ENCODE measurements around the gene SHANK3.

The SHANK3 gene

DNA sequence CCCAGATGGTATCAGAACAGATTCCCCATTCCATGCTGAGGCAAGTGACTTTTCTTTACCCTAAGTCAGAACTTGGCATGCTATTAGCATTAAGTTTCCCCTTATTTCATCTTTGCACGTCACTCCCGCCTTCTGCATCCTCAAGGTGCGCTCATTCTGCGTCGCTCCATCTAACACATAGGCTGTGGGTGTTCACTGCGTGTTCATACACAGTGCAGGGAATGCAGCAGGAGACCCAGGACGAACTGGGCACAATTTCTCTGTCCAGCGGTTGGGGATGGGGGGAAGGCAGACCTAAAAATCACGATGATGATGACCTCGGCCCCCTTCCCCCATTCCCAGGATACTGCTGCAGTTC is 45.7 kb downstream of the SHANK3 start:
- H3K9ac ChIP-seq (ENCODE audit: low read length), result no peak overlapping the region
- H3K14ac ChIP-seq (ENCODE audit: low read length), result no peak overlapping the region
- no peak overlapping the region for H2AFZ ChIP-seq (ENCODE audit: insufficient read depth, low read length, poor library complexity)
- no peak overlapping the region for H2BK120ac ChIP-seq (ENCODE audit: insufficient read depth, low read length, poor library complexity)
- H3K4me3 ChIP-seq (ENCODE audit: low read depth, low read length), result no peak overlapping the region
- H4K8ac ChIP-seq (ENCODE audit: low read depth, low read length), result no peak overlapping the region
- no peak overlapping the region for H4K12ac ChIP-seq (ENCODE audit: low read depth, low read length)
- H3K18ac ChIP-seq (ENCODE audit: low read length), result no peak overlapping the region
- no peaks in the 10 kb centered on the region for H3K79me1 ChIP-seq (ENCODE audit: low read length)
- no peak for DNase-seq
- H3K4me1 ChIP-seq (ENCODE audit: control insufficient read depth in 1 of 2, insufficient read depth in 2 of 2, low read length in 2 of 2), result no peaks in the 10 kb centered on the region
- H3K4ac ChIP-seq (ENCODE audit: low read depth, low read length), result no peak overlapping the region
- no peak overlapping the region for H2AK5ac ChIP-seq (ENCODE audit: low read length)
- H3K23ac ChIP-seq (ENCODE audit: low read length), result no peak overlapping the region
- H2BK12ac ChIP-seq (ENCODE audit: low read length), result no peak overlapping the region
- no peak overlapping the region for H3K27ac ChIP-seq (ENCODE audit: low read depth, low read length)
- no CpG with 5 or more reads among the region's 10 CpGs for WGBS (ENCODE audit: extremely low coverage, insufficient coverage, insufficient read length)
- peaks cover 33% of the 10 kb centered on the region for H3K27me3 ChIP-seq (ENCODE audit: insufficient read depth, low read length)
- H3K9me3 ChIP-seq (ENCODE audit: insufficient read depth, low read depth, low read length), result peaks cover 13% of the 10 kb centered on the region
- H3K36me3 ChIP-seq (ENCODE audit: control insufficient read depth in 1 of 2, insufficient read depth in 2 of 2, low read length in 2 of 2), result no peaks in the 10 kb centered on the region
- no peak overlapping the region for H3K4me2 ChIP-seq (ENCODE audit: low read length)
- no peak overlapping the region for H4K91ac ChIP-seq (ENCODE audit: low read depth, low read length)
- H2BK5ac ChIP-seq (ENCODE audit: low read depth, low read length, poor library complexity), result no peak overlapping the region
- no peaks in the 10 kb centered on the region for H3K79me2 ChIP-seq (ENCODE audit: control insufficient read depth, insufficient read depth, low read length, poor library complexity)

DNA sequence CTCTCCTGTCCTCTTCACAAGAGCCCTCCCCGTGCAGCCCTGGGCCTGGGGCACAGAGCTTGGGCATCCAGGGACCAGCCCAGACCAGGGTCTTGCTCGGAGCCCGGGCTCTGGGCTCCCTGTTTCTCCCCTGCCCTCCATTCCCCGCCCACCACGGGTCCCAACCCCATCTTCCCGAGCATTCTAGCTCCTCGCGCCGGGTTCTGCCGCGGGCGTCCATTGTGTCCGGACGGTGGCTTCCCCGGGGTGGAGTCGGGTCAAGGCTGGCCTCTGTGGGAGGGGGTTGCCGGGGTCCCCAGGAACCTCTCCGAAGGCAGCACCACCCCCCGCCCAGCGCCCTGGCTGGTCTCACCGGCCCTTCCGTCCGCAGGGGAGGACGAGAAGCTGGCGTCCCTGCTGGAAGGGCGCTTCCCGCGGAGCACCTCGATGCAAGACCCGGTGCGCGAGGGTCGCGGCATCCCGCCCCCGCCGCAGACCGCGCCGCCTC is 47.2 kb downstream of the SHANK3 start:
- no peak overlapping the region for H2BK120ac ChIP-seq (ENCODE audit: insufficient read depth, low read length, poor library complexity)
- H3K4ac ChIP-seq (ENCODE audit: low read depth, low read length), result no peak overlapping the region
- H3K4me1 ChIP-seq (ENCODE audit: control insufficient read depth in 1 of 2, insufficient read depth in 2 of 2, low read length in 2 of 2), result no peaks in the 10 kb centered on the region
- no peak overlapping the region for H3K27ac ChIP-seq (ENCODE audit: low read depth, low read length)
- no peak overlapping the region for H3K18ac ChIP-seq (ENCODE audit: low read length)
- no peak overlapping the region for H3K9ac ChIP-seq (ENCODE audit: low read length)
- H3K79me1 ChIP-seq (ENCODE audit: low read length), result no peaks in the 10 kb centered on the region
- peaks cover 33% of the 10 kb centered on the region for H3K27me3 ChIP-seq (ENCODE audit: insufficient read depth, low read length)
- H3K79me2 ChIP-seq (ENCODE audit: control insufficient read depth, insufficient read depth, low read length, poor library complexity), result no peaks in the 10 kb centered on the region
- H2AFZ ChIP-seq (ENCODE audit: insufficient read depth, low read length, poor library complexity), result no peak overlapping the region
- WGBS (ENCODE audit: extremely low coverage, insufficient coverage, insufficient read length), result no CpG with 5 or more reads among the region's 40 CpGs
- no peak overlapping the region for H2BK5ac ChIP-seq (ENCODE audit: low read depth, low read length, poor library complexity)
- H2BK12ac ChIP-seq (ENCODE audit: low read length), result no peak overlapping the region
- H2AK5ac ChIP-seq (ENCODE audit: low read length), result no peak overlapping the region
- peaks cover 11% of the 10 kb centered on the region for H3K9me3 ChIP-seq (ENCODE audit: insufficient read depth, low read depth, low read length)
- H4K12ac ChIP-seq (ENCODE audit: low read depth, low read length), result no peak overlapping the region
- H4K91ac ChIP-seq (ENCODE audit: low read depth, low read length), result no peak overlapping the region
- no peak overlapping the region for H3K23ac ChIP-seq (ENCODE audit: low read length)
- H3K4me2 ChIP-seq (ENCODE audit: low read length), result peak overlapping the region; percentile 52
- no peak overlapping the region for H4K8ac ChIP-seq (ENCODE audit: low read depth, low read length)
- H3K4me3 ChIP-seq (ENCODE audit: low read depth, low read length), result no peak overlapping the region
- no peaks in the 10 kb centered on the region for H3K36me3 ChIP-seq (ENCODE audit: control insufficient read depth in 1 of 2, insufficient read depth in 2 of 2, low read length in 2 of 2)
- no peak for DNase-seq
- H3K14ac ChIP-seq (ENCODE audit: low read length), result no peak overlapping the region

DNA sequence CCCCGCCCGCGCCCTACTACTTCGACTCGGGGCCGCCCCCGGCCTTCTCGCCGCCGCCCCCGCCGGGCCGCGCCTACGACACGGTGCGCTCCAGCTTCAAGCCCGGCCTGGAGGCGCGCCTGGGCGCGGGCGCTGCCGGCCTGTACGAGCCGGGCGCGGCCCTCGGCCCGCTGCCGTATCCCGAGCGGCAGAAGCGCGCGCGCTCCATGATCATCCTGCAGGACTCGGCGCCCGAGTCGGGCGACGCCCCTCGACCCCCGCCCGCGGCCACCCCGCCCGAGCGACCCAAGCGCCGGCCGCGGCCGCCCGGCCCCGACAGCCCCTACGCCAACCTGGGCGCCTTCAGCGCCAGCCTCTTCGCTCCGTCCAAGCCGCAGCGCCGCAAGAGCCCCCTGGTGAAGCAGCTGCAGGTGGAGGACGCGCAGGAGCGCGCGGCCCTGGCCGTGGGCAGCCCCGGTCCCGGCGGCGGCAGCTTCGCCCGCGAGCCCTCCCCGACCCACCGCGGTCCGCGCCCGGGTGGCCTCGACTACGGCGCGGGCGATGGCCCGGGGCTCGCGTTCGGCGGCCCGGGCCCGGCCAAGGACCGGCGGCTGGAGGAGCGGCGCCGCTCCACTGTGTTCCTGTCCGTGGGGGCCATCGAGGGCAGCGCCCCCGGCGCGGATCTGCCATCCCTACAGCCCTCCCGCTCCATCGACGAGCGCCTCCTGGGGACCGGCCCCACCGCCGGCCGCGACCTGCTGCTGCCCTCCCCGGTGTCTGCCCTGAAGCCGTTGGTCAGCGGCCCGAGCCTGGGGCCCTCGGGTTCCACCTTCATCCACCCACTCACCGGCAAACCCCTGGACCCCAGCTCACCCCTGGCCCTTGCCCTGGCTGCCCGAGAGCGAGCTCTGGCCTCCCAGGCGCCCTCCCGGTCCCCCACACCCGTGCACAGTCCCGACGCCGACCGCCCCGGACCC is 48.0 kb downstream of the SHANK3 start:
- Histone ChIP-seq H3K79me2 (ENCODE audit: control insufficient read depth, insufficient read depth, low read length, poor library complexity) (no peaks in the 10 kb centered on the region), H3K27me3 (ENCODE audit: insufficient read depth, low read length) (peaks cover 33% of the 10 kb centered on the region), H3K9ac (ENCODE audit: low read length) (no peak overlapping the region), H3K14ac (ENCODE audit: low read length) (no peak overlapping the region), H4K91ac (ENCODE audit: low read depth, low read length) (no peak overlapping the region), H3K4me2 (ENCODE audit: low read length) (peak overlapping the region; percentile 52), H2BK12ac (ENCODE audit: low read length) (no peak overlapping the region), H3K23ac (ENCODE audit: low read length) (no peak overlapping the region), H3K18ac (ENCODE audit: low read length) (no peak overlapping the region), H3K27ac (ENCODE audit: low read depth, low read length) (no peak overlapping the region), H3K9me3 (ENCODE audit: insufficient read depth, low read depth, low read length) (peaks cover 11% of the 10 kb centered on the region), H3K4me1 (ENCODE audit: control insufficient read depth in 1 of 2, insufficient read depth in 2 of 2, low read length in 2 of 2) (no peaks in the 10 kb centered on the region), H2AFZ (ENCODE audit: insufficient read depth, low read length, poor library complexity) (no peak overlapping the region), H2AK5ac (ENCODE audit: low read length) (no peak overlapping the region), H4K12ac (ENCODE audit: low read depth, low read length) (no peak overlapping the region), H3K4ac (ENCODE audit: low read depth, low read length) (no peak overlapping the region), H3K79me1 (ENCODE audit: low read length) (no peaks in the 10 kb centered on the region), H3K4me3 (ENCODE audit: low read depth, low read length) (no peak overlapping the region), H4K8ac (ENCODE audit: low read depth, low read length) (no peak overlapping the region), H3K36me3 (ENCODE audit: control insufficient read depth in 1 of 2, insufficient read depth in 2 of 2, low read length in 2 of 2) (no peaks in the 10 kb centered on the region), H2BK5ac (ENCODE audit: low read depth, low read length, poor library complexity) (no peak overlapping the region), H2BK120ac (ENCODE audit: insufficient read depth, low read length, poor library complexity) (no peak overlapping the region)
- DNase-seq, result no peak
- WGBS (ENCODE audit: extremely low coverage, insufficient coverage, insufficient read length), result no CpG with 5 or more reads among the region's 132 CpGs

DNA sequence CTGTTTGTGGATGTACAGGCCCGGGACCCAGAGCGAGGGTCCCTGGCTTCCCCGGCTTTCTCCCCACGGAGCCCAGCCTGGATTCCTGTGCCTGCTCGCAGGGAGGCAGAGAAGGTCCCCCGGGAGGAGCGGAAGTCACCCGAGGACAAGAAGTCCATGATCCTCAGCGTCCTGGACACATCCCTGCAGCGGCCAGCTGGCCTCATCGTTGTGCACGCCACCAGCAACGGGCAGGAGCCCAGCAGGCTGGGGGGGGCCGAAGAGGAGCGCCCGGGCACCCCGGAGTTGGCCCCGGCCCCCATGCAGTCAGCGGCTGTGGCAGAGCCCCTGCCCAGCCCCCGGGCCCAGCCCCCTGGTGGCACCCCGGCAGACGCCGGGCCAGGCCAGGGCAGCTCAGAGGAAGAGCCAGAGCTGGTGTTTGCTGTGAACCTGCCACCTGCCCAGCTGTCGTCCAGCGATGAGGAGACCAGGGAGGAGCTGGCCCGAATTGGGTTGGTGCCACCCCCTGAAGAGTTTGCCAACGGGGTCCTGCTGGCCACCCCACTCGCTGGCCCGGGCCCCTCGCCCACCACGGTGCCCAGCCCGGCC is 48.7 kb downstream of the SHANK3 start:
- Histone ChIP-seq H3K9ac (ENCODE audit: low read length) (no peak overlapping the region), H4K91ac (ENCODE audit: low read depth, low read length) (no peak overlapping the region), H2BK120ac (ENCODE audit: insufficient read depth, low read length, poor library complexity) (no peak overlapping the region), H3K4me3 (ENCODE audit: low read depth, low read length) (no peak overlapping the region), H2AK5ac (ENCODE audit: low read length) (no peak overlapping the region), H4K8ac (ENCODE audit: low read depth, low read length) (no peak overlapping the region), H2AFZ (ENCODE audit: insufficient read depth, low read length, poor library complexity) (no peak overlapping the region), H2BK12ac (ENCODE audit: low read length) (no peak overlapping the region), H3K14ac (ENCODE audit: low read length) (no peak overlapping the region), H3K4me1 (ENCODE audit: control insufficient read depth in 1 of 2, insufficient read depth in 2 of 2, low read length in 2 of 2) (no peaks in the 10 kb centered on the region), H3K4ac (ENCODE audit: low read depth, low read length) (no peak overlapping the region), H3K79me1 (ENCODE audit: low read length) (no peaks in the 10 kb centered on the region), H3K36me3 (ENCODE audit: control insufficient read depth in 1 of 2, insufficient read depth in 2 of 2, low read length in 2 of 2) (no peaks in the 10 kb centered on the region), H3K23ac (ENCODE audit: low read length) (no peak overlapping the region), H3K27ac (ENCODE audit: low read depth, low read length) (no peak overlapping the region), H3K9me3 (ENCODE audit: insufficient read depth, low read depth, low read length) (peaks cover 11% of the 10 kb centered on the region), H3K4me2 (ENCODE audit: low read length) (no peak overlapping the region), H4K12ac (ENCODE audit: low read depth, low read length) (no peak overlapping the region), H3K27me3 (ENCODE audit: insufficient read depth, low read length) (peaks cover 33% of the 10 kb centered on the region), H3K18ac (ENCODE audit: low read length) (no peak overlapping the region), H2BK5ac (ENCODE audit: low read depth, low read length, poor library complexity) (no peak overlapping the region), H3K79me2 (ENCODE audit: control insufficient read depth, insufficient read depth, low read length, poor library complexity) (no peaks in the 10 kb centered on the region)
- no peak for DNase-seq
- WGBS (ENCODE audit: extremely low coverage, insufficient coverage, insufficient read length), result no CpG with 5 or more reads among the region's 32 CpGs
